Vagina (tissue), 2 donors: ENCODE data around the gene KLHL25.

Experiments
- POLR2A ChIP-seq, 2 donors: fragments of 450-650 bp; IDR thresholded peaks; one replicate each; pipeline ENCODE4 v1.6.1; 2017; ENCODE audit warnings: antibody characterized with exemption in 2 of 2, mild to moderate bottlenecking in 2 of 2, moderate library complexity in 2 of 2
- POLR2AphosphoS5 ChIP-seq, 2 donors: sonication (generic); formaldehyde crosslinking; IDR thresholded peaks; one replicate each; pipeline ENCODE4 v1.9.0; 2017; ENCODE audit warnings: antibody characterized with exemption in 2 of 2, mild to moderate bottlenecking in 2 of 2, low read depth in 1 of 2; ENCODE audit not compliant: insufficient read depth in 1 of 2
- TF ChIP-seq, protein P1 (sequence below), 3 experiments: fragments of 450-650 bp in 2 of 3; fragments of 200-600 bp in 1 of 3; sonication (generic) in 1 of 3; IDR thresholded peaks; one replicate each; pipeline ENCODE4 v1.5.1; 2017 to 2019; ENCODE audit warnings: antibody characterized with exemption in 3 of 3, mild to moderate bottlenecking in 2 of 3, moderate library complexity in 2 of 3

DNA sequence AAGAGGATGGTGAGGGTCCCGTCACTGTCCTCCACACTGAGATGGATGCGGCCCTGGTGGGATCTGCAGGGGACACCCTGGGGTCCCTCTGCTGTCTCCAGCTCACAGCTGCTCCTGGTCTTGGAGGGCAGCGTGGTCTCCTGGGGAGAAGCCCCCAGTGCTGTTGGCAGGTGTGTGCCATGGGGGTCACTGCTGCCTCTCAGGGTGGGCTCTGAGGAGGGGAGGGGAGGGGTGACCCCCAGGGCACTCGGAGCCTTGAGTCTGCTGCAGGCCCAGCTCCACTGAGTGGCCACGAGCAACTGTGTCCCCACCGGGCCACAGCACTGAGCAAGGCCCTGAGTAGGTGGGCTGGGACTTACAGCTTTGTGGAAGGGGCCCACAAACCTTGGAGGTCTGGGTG is 34.7 kb downstream of the KLHL25 start:
- TF ChIP-seq, protein P1, sequence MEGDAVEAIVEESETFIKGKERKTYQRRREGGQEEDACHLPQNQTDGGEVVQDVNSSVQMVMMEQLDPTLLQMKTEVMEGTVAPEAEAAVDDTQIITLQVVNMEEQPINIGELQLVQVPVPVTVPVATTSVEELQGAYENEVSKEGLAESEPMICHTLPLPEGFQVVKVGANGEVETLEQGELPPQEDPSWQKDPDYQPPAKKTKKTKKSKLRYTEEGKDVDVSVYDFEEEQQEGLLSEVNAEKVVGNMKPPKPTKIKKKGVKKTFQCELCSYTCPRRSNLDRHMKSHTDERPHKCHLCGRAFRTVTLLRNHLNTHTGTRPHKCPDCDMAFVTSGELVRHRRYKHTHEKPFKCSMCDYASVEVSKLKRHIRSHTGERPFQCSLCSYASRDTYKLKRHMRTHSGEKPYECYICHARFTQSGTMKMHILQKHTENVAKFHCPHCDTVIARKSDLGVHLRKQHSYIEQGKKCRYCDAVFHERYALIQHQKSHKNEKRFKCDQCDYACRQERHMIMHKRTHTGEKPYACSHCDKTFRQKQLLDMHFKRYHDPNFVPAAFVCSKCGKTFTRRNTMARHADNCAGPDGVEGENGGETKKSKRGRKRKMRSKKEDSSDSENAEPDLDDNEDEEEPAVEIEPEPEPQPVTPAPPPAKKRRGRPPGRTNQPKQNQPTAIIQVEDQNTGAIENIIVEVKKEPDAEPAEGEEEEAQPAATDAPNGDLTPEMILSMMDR (IDR thresholded peaks at IDR 0.05) = no peak
- TF ChIP-seq POLR2A (IDR thresholded peaks at IDR 0.05) (no peak), POLR2AphosphoS5 (IDR thresholded peaks at IDR 0.05; ENCODE audit: insufficient read depth in 1 of 2, low read depth in 1 of 2) (no peak)
